Hematopoietic multipotent progenitor cell treated with erythropoietin and hydrocortisone succinate and interleukin-3 and kit ligand, for 15 days (in vitro differentiated cells): ENCODE results near the gene HEYL.

Experiments
- DNase-seq: peaks from one replicate; pipeline ENCODE4 v3.0.0-alpha.2; 2015; ENCODE audit warnings: low spot score

The HEYL gene

DNA sequence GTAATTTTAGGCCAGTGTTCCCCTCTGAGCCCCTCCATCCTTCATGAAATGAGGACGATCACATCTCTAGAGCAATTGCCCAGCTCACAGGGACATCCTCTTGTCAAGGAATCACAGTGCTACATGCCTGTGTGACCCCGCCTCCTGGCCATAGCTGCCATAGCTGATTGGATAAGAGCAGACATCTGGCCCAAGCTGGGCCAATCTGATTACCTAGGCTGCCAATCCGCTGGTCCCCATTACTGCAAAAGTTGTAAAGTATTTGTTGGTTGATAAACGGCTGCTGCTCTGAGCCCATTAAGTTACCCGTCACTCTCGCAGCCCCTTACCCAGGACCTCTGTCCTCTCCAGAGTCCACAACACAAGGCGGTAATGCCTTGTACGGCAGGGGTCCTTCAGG is 24.1 kb upstream of the HEYL start:
- DNase-seq, result no peak

- no peak for DNase-seq
These were observed 23.4 kb upstream of the HEYL start for GRCh38 chr1:39662861-39663260.

DNA sequence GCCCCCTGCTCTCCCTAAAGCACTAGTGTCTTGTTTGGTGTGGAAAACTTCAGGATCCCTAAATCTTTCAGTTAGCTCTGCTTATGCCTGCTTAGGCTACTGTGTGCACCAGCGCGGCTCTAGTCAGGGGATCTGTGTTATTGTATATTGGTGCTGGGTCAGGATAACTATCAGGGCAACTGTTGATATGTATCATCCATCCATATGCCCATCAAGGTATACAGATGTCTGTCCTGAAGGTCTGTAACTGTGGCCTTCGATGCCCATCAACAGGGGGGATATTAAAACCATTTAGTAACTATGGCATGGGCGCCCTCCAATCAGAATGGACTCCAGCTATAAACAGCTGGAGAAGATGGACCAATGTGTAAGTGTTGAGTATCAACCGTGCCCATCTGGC is 20.1 kb upstream of the HEYL start:
- no peak for DNase-seq

- DNase-seq, result no peak
These were observed 19.7 kb upstream of the HEYL start for GRCh38 chr1:39659110-39659509.

- DNase-seq, result peak; percentile 57
These were observed 18.6 kb upstream of the HEYL start for GRCh38 chr1:39657923-39658485.

DNA sequence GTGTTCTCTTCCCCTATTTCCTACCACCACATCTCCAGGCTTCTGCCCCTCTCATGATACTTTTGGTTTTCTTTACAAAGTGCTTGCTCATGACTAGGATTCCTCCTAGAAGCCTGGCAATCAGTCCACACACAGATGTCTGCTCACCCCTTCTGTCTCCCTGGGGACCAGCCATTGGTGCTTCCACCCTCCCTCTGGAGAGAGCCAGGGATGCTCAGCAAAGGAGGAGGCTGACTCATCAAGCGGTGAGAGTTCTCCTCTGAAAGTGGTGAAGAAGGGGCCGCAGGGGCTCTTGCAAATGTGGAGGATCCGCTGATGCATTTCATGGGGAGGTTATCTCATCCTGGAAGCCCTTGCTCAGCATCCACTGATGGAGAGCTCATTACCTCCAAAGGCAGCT is 18.0 kb upstream of the HEYL start:
- no peak for DNase-seq

- DNase-seq, result no peak
These were observed 16.9 kb upstream of the HEYL start for GRCh38 chr1:39656391-39656790.

DNA sequence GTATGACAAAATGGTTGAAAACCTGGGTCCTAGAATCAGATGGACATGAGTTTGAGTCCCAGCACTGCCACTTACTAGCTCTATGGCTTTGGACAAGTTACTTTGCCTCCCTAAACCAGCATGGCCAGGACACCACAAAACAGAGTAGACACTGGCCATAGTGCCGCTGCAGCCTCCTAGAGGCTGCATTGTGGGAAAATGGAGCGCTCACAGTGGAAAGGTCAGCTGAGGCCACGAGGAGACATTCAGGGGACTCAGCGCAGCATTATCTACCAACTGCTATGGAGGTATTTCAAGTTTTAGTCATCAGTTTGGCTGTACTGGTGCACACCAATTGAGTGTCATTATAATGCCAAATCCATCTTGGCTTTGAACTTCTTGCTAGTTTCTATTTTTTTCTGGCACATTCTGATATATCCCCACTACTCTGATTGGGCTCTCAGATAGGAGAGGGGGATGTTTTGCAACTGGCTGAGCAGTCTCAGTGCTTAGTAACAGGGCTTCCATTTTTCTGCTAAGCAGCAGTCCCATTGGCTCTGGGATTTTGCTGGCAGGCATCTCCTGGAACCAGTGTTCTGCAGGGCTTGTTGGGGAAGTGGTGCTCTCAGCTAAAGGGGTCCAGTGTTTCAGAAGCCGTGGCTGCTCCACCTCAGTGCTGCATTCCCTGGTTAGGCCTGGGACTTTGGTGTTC is 16.3 kb upstream of the HEYL start:
- no peak for DNase-seq

DNA sequence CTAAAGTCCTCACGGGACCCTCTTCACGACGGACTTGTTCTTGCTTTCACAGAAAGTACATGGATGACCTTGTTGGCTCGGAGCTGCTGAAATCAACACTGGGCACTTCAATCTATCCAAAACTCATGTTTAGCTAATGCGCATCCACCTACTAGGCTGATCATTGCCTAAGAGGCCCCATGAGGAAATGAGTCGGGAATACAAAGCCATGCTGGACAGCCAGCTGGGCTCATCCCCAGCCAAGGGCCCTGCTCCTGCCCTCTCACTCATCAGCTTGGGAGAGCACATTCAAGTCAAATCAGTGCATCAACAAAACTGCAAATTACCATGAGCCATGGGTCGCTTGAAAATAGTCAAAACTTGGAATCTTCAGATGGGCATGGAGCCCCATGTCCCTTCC is 14.8 kb upstream of the HEYL start:
- DNase-seq, result no peak

- DNase-seq, result peak; percentile 61
These were observed 14.1 kb upstream of the HEYL start for GRCh38 chr1:39653546-39654031.

- DNase-seq, result no peak
These were observed 13.1 kb upstream of the HEYL start for GRCh38 chr1:39652554-39652953.

- DNase-seq, result no peak
These were observed 12.7 kb upstream of the HEYL start for GRCh38 chr1:39652105-39652504.

- DNase-seq, result no peak
These were observed 11.0 kb upstream of the HEYL start for GRCh38 chr1:39650431-39650830.

- no peak for DNase-seq
These were observed 10.3 kb upstream of the HEYL start for GRCh38 chr1:39649636-39650185.

- no peak for DNase-seq
These were observed 9.1 kb upstream of the HEYL start for GRCh38 chr1:39648496-39648895.

DNA sequence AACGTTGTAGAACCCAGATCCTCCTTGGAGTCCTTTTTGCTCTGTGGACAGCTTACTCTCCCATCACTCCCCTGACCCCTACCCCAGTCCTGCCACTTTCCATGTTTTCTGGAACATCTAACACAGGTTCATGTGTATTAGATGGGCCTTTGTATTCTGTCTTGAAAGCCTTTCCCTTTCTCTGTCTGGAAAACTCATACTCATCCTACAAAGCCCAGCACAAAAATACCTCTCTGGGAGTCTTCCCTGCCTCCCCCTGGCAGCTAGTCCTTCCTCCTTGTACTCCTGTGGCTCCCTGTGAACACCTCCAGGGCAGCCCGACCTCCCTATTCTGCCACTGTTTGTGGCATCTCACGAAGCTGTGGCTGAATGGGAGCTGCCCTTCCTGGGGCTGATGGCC is 7.8 kb upstream of the HEYL start:
- DNase-seq, result no peak

- no peak for DNase-seq
These were observed 7.0 kb upstream of the HEYL start for GRCh38 chr1:39646232-39647081.

GRCh38 chr1:39645411-39646043 is 6.1 kb upstream of the HEYL start:
- no peak for DNase-seq

- no peak for DNase-seq
These were observed 4.3 kb upstream of the HEYL start for GRCh38 chr1:39643705-39644104.

- no peak for DNase-seq
These were observed 3.4 kb upstream of the HEYL start for GRCh38 chr1:39642796-39643195.

DNA sequence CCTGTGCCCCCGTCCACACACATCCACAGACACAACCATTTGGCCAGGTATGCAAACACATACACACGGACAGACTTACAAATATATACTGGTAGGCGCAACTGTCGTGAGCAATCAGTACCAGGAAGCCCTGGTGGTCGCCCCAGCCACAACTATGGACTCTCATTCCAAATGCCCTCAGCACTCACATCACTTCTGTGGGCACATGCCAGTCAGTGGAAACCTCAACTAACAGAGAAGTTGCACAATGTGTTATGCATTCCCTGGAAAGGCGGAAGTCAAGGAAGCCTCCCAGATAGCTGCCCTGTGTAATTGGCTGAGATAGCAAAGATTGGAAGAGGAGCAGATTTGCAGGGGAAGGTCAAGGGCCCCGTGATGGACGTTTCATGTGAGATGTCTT is 1.4 kb upstream of the HEYL start:
- no peak for DNase-seq

- no peak for DNase-seq
These were observed 508 bp downstream of the HEYL start for GRCh38 chr1:39638965-39639304.

GRCh38 chr1:39637361-39637760 is 2.1 kb downstream of the HEYL start:
- no peak for DNase-seq
